Ishikawa (cell line): ENCODE data around the gene DGKI.

Experiments used
- CEBPB ChIP-seq: IDR thresholded peaks from 2 replicates; pipeline ENCODE4 v1.6.1; 2012
- CREB1 ChIP-seq: IDR thresholded peaks from 2 replicates; pipeline ENCODE4 v1.6.1; 2012; ENCODE audit warnings: low read depth
- EGR1 ChIP-seq: IDR thresholded peaks from 2 replicates; pipeline ENCODE4 v1.6.1; 2012
- EP300 ChIP-seq: IDR thresholded peaks from 2 replicates; pipeline ENCODE4 v1.6.1; 2012; ENCODE audit warnings: borderline replicate concordance
- FOXM1 ChIP-seq: IDR thresholded peaks from 2 replicates; pipeline ENCODE4 v1.6.1; 2012; ENCODE audit warnings: low read depth, borderline replicate concordance
- MAX ChIP-seq: IDR thresholded peaks from 2 replicates; pipeline ENCODE4 v1.6.1; 2012
- NFIC ChIP-seq: IDR thresholded peaks from 2 replicates; pipeline ENCODE4 v1.6.1; 2012
- RAD21 ChIP-seq: IDR thresholded peaks from 2 replicates; pipeline ENCODE4 v1.6.1; 2012; ENCODE audit warnings: low read depth
- REST ChIP-seq: IDR thresholded peaks from 2 replicates; pipeline ENCODE4 v1.6.1; 2012; ENCODE audit warnings: low read depth, mild to moderate bottlenecking
- TAF1 ChIP-seq: IDR thresholded peaks from 2 replicates; pipeline ENCODE4 v1.6.1; 2012; ENCODE audit warnings: low read depth, mild to moderate bottlenecking
- TCF12 ChIP-seq: IDR thresholded peaks from 2 replicates; pipeline ENCODE4 v1.6.1; 2012; ENCODE audit warnings: low read depth
- TEAD4 ChIP-seq: IDR thresholded peaks from 2 replicates; pipeline ENCODE4 v1.6.1; 2012
- USF1 ChIP-seq: IDR thresholded peaks from 2 replicates; pipeline ENCODE4 v1.6.1; 2012
- YY1 ChIP-seq: IDR thresholded peaks from 2 replicates; pipeline ENCODE4 v1.6.1; 2012; ENCODE audit warnings: low read depth
- ZBTB7A ChIP-seq: IDR thresholded peaks from 2 replicates; pipeline ENCODE4 v1.6.1; 2012; ENCODE audit warnings: low read depth

DGKI gene

GRCh38 chr7:137684776-137685175 is 162.0 kb downstream of the DGKI start:
- TF ChIP-seq EP300 (no peak), NFIC (no peak), TAF1 (no peak), CREB1 (no peak), CEBPB (no peak), TCF12 (no peak), REST (no peak), YY1 (no peak)

- TF ChIP-seq USF1: no peak
- no peak for TF ChIP-seq TCF12
- no peak for TF ChIP-seq TEAD4
- TF ChIP-seq FOXM1: no peak
- no peak for TF ChIP-seq EGR1
- no peak for TF ChIP-seq EP300
These were observed 162.5 kb downstream of the DGKI start for GRCh38 chr7:137684316-137684715.

GRCh38 chr7:137682596-137682995 is 164.2 kb downstream of the DGKI start:
- no peak for TF ChIP-seq MAX
- TF ChIP-seq USF1: no peak
- no peak for TF ChIP-seq REST

- TF ChIP-seq TAF1 (no peak), CREB1 (no peak)
These were observed 164.9 kb downstream of the DGKI start for GRCh38 chr7:137681657-137682562.

GRCh38 chr7:137674551-137675409 is 172.0 kb downstream of the DGKI start:
- TF ChIP-seq FOXM1 (no peak), ZBTB7A (no peak), REST (no peak), RAD21 (no peak), TEAD4 (no peak), NFIC (no peak), USF1 (no peak)
